Esophagus muscularis mucosa (tissue), 4 donors: ENCODE measurements around the gene SIK2. TPM values are rescaled to one million over a fixed set of nuclear protein-coding genes. Genes with fewer than 3 reads are reported as not detected.

Experiments used
- DNase-seq: peaks from one replicate; pipeline ENCODE4 v3.0.0-alpha.2; 2017; ENCODE audit errors: extremely low spot score
- H3K27ac ChIP-seq, 4 donors: fragments of 200-600 bp; sonication (generic); replicated peaks in 1 of 4; 1 replicate in 3 of 4; 2 replicates in 1 of 4; pipeline ENCODE4 v1.5.1; 2016 to 2019; ENCODE audit warnings: mild to moderate bottlenecking in 1 of 4
- H3K27me3 ChIP-seq, 4 donors: fragments of 200-600 bp; sonication (generic); one replicate each; pipeline versions ENCODE4 v1.5.1 to v1.6.0; 2016 to 2019
- H3K36me3 ChIP-seq, 4 donors: fragments of 200-600 bp; sonication (generic); one replicate each; pipeline ENCODE4 v1.5.1; 2016 to 2019
- H3K4me1 ChIP-seq, 4 donors: fragments of 200-600 bp; sonication (generic); one replicate each; pipeline ENCODE4 v1.5.1; 2016 to 2019
- H3K4me3 ChIP-seq, 4 donors: fragments of 200-600 bp; sonication (generic); 1 replicate in 2 of 4; 2 replicates in 2 of 4; pipeline ENCODE4 v1.5.1; 2016 to 2019; ENCODE audit warnings: mild to moderate bottlenecking in 4 of 4, moderate library complexity in 1 of 4
- H3K9me3 ChIP-seq, 4 donors: fragments of 200-600 bp; sonication (generic); 1 replicate in 3 of 4; 2 replicates in 1 of 4; pipeline ENCODE4 v1.5.1; 2016 to 2019
- CTCF ChIP-seq, 3 experiments: fragments of 200-600 bp in 2 of 3; fragments of 450-650 bp in 1 of 3; sonication (generic) in 2 of 3; IDR thresholded peaks; one replicate each; pipeline ENCODE4 v1.5.1; 2017 to 2019; ENCODE audit warnings: antibody characterized with exemption in 3 of 3, mild to moderate bottlenecking in 2 of 3, moderate library complexity in 1 of 3
- EP300 ChIP-seq: sonication (generic); formaldehyde crosslinking; IDR thresholded peaks from one replicate; pipeline ENCODE4 v1.6.1; 2017; ENCODE audit warnings: antibody characterized with exemption
- POLR2A ChIP-seq: fragments of 450-650 bp; IDR thresholded peaks from one replicate; pipeline ENCODE4 v1.6.1; 2017; ENCODE audit warnings: antibody characterized with exemption, moderate library complexity, mild to moderate bottlenecking, low read depth
- POLR2AphosphoS5 ChIP-seq, 2 donors: sonication (generic); formaldehyde crosslinking; IDR thresholded peaks; one replicate each; pipeline ENCODE4 v1.6.1; 2017; ENCODE audit warnings: antibody characterized with exemption in 2 of 2
- WGBS: methylation state at CpG from one replicate; pipeline ENCODE4 v1.1.5; 2018; 5-methylcytosine and 5-hydroxymethylcytosine counted together
- intact Hi-C: fragments of 100-400 bp; cut with DNase I; formaldehyde crosslinking; loops from one replicate; pipeline ENCODE4 v1.15.1; 2023
- total RNA-seq, 4 donors: library from RNA; depleted of rRNA; stranded (reverse); fragments of >200 nt; gene quantifications; one replicate each; pipeline versions ENCODE4 v1.1.0 to v1.2.1, GENCODE V29; 2016

SIK2 gene
- total RNA-seq, 4 donors from 2014 or later = 14.5 to 22.1 (median 17.4) TPM

- DNase-seq = no peak
- H3K4me3 ChIP-seq = no peak overlapping the region
- H3K4me1 ChIP-seq = peaks cover 34 to 36% (median 35%) of the 10 kb centered on the region in 4 donors
- intact Hi-C loops = no loop called here
- no peaks in the 10 kb centered on the region for H3K27me3 ChIP-seq
- H3K9me3 ChIP-seq = no peaks in the 10 kb centered on the region
- no peak for TF ChIP-seq CTCF (IDR thresholded peaks at IDR 0.05)
- TF ChIP-seq EP300 = no peak
- no peak for TF ChIP-seq POLR2AphosphoS5 (IDR thresholded peaks at IDR 0.05)
- no peak for TF ChIP-seq POLR2A
- H3K27ac ChIP-seq = no peak overlapping the region
- peaks cover 37 to 60% (median 51%) of the 10 kb centered on the region in 4 donors for H3K36me3 ChIP-seq
- 80% methylated on average over 5 of the region's 7 CpGs for WGBS
These were observed 125.2 kb downstream of the SIK2 start for GRCh38 chr11:111727431-111727830.

- WGBS = 94% methylated on average over 9 of the region's 10 CpGs
- peaks cover 19 to 42% (median 33%) of the 10 kb centered on the region in 4 donors for H3K36me3 ChIP-seq
- no peak for DNase-seq
- no peaks in the 10 kb centered on the region for H3K27me3 ChIP-seq
- no peak for TF ChIP-seq POLR2A
- TF ChIP-seq CTCF (IDR thresholded peaks at IDR 0.05) = no peak
- TF ChIP-seq EP300 = no peak
- no peak for TF ChIP-seq POLR2AphosphoS5 (IDR thresholded peaks at IDR 0.05)
- no peak overlapping the region for H3K4me3 ChIP-seq
- H3K27ac ChIP-seq = peak overlapping the region; percentile 42 to 97 (median 66)
- H3K9me3 ChIP-seq = no peaks in the 10 kb centered on the region
- intact Hi-C loops = no loop called here
- peaks cover 52 to 54% (median 53%) of the 10 kb centered on the region in 4 donors for H3K4me1 ChIP-seq
These were observed 127.0 kb downstream of the SIK2 start for GRCh38 chr11:111729071-111729830.

- no peak for TF ChIP-seq POLR2A
- no peak for TF ChIP-seq CTCF (IDR thresholded peaks at IDR 0.05)
- no peak for TF ChIP-seq EP300
- TF ChIP-seq POLR2AphosphoS5 (IDR thresholded peaks at IDR 0.05) = no peak
- 64% methylated on average over 7 of the region's 9 CpGs for WGBS
- peaks cover 12 to 36% (median 27%) of the 10 kb centered on the region in 4 donors for H3K36me3 ChIP-seq
- DNase-seq = no peak
- peaks cover 59 to 61% (median 59%) of the 10 kb centered on the region in 4 donors for H3K4me1 ChIP-seq
- H3K4me3 ChIP-seq = no peak overlapping the region
- no peaks in the 10 kb centered on the region for H3K27me3 ChIP-seq
- no peaks in the 10 kb centered on the region for H3K9me3 ChIP-seq
- peak overlapping the region; percentile 42 to 97 (median 66) for H3K27ac ChIP-seq
- intact Hi-C loops = no loop called here
These were observed 127.6 kb downstream of the SIK2 start for GRCh38 chr11:111729831-111730311.

- WGBS = 86% methylated on average over 16 of the region's 22 CpGs
- H3K27me3 ChIP-seq = no peaks in the 10 kb centered on the region
- H3K4me1 ChIP-seq = peaks cover 70 to 72% (median 71%) of the 10 kb centered on the region in 4 donors
- no peak for DNase-seq
- H3K36me3 ChIP-seq = peaks cover 8 to 24% (median 19%) of the 10 kb centered on the region in 4 donors
- H3K9me3 ChIP-seq = no peaks in the 10 kb centered on the region
- H3K4me3 ChIP-seq = no peak overlapping the region
- H3K27ac ChIP-seq = peak overlapping the region; percentile 90 to 97 (median 96)
- intact Hi-C loops = no loop called here
- no peak for TF ChIP-seq POLR2A
- peak; percentile 2 to 38 for TF ChIP-seq POLR2AphosphoS5 (IDR thresholded peaks at IDR 0.05)
These were observed 128.8 kb downstream of the SIK2 start for GRCh38 chr11:111730871-111731591.

- peaks cover 0 to 17% (median 11%) of the 10 kb centered on the region in 4 donors for H3K36me3 ChIP-seq
- no peak for DNase-seq
- peaks cover 78 to 80% (median 79%) of the 10 kb centered on the region in 4 donors for H3K4me1 ChIP-seq
- TF ChIP-seq EP300 = no peak
- no peak for TF ChIP-seq CTCF (IDR thresholded peaks at IDR 0.05)
- no peak for TF ChIP-seq POLR2AphosphoS5 (IDR thresholded peaks at IDR 0.05)
- no peak for TF ChIP-seq POLR2A
- H3K27ac ChIP-seq = peak overlapping the region; percentile 90 to 97 (median 96)
- intact Hi-C loops = no loop called here
- H3K27me3 ChIP-seq = no peaks in the 10 kb centered on the region
- 82% methylated on average over 3 of the region's 5 CpGs for WGBS
- no peaks in the 10 kb centered on the region for H3K9me3 ChIP-seq
- H3K4me3 ChIP-seq = no peak overlapping the region
These were observed 129.6 kb downstream of the SIK2 start for GRCh38 chr11:111731821-111732220.
